ENCODE measurements around the gene SHISA6.
"Not testable (repeated sequence)": the region's sequence is repeated elsewhere in the genome, so short reads cannot be mapped to it uniquely, and the experiment has no call there.

SHISA6 gene

GRCh38 chr17:11304568-11304967 lies 63.6 kb downstream of the SHISA6 start:
- DNase-seq: no peak

- no peak for DNase-seq
These were observed 64.5 kb downstream of the SHISA6 start for GRCh38 chr17:11305524-11305923.

DNA sequence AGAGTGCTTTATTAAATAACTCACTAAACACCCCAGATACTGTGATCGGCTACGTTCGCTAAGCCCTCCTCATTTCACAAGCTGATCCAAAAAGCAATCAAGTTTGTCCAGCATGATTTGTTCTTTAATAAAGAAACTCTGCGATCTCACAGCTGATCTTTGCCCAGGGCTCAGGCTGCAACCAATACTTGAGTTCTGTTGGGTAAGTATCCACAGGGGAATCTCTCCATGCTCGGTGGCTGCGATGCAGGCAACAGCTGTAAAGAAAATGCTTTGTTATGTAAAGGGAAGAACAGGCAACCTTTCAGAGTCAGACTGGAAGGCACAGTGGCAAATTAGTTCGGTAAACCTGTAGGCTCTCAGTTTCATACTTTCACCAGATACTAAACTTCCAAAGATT lies 67.5 kb downstream of the SHISA6 start:
- DNase-seq: no peak

DNA sequence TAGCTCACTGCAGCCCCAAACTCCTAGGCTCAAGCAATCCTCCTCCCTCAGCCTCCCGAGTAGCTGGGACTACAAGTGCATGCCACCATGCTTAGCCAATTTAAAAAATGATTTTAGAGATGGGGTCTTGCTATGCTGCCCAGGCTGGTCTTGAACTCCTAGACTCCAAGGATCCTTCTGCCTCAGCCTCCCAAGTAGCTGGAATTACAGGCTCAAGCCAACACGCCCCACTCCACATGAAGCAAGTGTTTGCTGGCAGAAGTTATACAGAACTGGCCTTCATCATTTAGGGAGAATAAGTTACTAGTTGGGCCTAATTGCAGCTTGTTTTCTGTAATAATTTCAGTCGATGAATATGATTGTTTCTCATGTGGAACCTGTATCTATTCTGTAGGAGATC lies 68.0 kb downstream of the SHISA6 start:
- no peak for DNase-seq

- DNase-seq: no peak
These were observed 68.8 kb downstream of the SHISA6 start for GRCh38 chr17:11309850-11310249.

GRCh38 chr17:11316451-11316850 lies 75.4 kb downstream of the SHISA6 start:
- DNase-seq: not testable (repeated sequence)

- no peak for DNase-seq
These were observed 77.2 kb downstream of the SHISA6 start for GRCh38 chr17:11318207-11318606.

DNA sequence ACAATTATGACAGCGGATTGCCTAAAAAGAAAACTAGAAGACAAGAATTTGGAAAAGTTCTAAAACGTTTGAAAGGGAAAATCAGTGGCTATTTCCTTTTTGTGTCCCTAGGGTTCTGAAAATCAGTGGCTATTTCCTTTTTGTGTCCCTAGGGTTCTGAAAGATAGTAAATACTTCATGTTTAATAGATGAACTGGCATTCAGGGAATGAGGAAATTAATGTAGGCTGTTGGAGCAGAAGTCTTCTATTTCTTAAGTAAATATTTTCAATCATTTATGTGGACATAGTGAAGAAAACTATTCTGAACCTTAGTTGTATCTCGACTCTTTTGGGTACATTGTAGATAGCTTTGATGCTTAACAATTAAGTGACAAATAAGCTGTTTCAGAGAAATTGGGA lies 78.9 kb downstream of the SHISA6 start:
- no peak for DNase-seq

GRCh38 chr17:11324021-11324420 lies 83.0 kb downstream of the SHISA6 start:
- no peak for DNase-seq

DNA sequence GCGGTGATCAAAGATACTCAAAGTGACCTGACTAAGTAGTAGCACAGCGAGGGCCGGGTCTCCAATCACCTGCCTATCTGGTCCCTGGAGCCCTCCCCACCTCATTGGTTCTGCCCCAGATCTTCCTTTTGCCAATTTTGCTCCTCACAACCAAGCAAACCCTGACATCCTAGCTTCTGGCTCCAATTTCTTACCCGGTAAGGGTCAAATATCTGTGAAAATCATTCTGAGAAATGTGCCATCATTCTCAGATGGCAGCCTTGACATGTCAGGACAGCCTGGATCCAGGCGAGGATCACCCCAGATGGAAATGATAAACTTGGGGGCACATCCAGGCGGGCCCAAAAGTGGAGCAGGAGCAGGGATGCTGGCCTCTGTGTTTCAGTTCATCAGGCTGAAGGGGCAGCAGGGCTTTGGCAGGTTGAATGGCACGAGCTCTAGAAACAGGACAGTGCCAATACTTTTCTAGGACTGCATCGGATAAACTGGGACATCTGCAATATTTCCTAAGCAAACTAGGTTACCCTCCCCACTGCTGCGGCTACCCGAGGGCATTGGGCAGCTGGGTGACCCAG lies 83.9 kb downstream of the SHISA6 start:
- no peak for DNase-seq

GRCh38 chr17:11326492-11326891 lies 85.5 kb downstream of the SHISA6 start:
- no peak for DNase-seq

GRCh38 chr17:11328770-11329169 lies 87.8 kb downstream of the SHISA6 start:
- no peak for DNase-seq

GRCh38 chr17:11330006-11330405 lies 89.0 kb downstream of the SHISA6 start:
- no peak for DNase-seq

GRCh38 chr17:11330826-11331225 lies 89.8 kb downstream of the SHISA6 start:
- DNase-seq: no peak

DNA sequence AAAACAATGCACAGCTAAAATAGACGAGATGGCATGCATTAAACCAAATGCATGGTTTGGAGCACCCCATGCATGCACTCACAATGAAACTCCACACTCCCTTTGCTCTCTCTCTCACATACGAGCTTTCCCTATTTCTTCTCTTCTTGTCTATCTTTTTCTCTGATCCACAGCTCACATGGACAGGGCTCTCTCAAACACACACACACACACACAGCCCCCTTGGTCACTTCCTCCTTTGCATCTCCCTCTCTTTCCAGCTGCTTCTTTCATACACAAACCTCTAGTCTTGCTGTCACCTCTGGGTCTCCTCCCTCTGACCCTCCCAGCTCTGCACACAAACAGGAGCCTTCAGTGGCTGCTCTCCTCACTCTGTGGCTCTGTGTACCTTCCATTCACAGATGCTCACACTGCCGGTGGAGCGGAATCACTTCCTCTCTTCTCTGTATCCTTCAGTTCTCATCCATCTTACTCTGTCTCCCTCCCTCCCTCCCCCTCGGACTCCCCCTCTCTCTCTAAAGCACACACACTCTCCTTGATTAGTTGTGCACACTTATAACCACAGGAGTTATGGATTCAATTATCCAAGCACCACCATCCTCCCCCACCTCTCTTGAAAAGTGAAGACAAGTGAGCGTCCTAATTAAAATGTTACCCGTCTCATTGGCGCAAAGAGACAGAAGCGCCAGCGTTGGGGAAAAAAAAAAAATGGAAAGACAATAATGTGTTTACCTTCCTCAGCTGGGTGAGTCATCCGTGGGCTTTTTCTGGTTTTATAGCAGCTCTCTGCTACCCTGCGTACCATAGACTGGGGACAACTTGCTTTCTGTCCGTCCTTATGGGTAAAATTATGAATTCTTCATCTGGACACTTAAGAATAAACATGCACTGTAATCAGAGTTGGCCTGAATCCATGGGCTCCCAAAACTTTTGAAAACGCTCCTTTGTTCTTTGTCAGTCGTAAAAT lies 90.8 kb downstream of the SHISA6 start:
- DNase-seq: no peak

GRCh38 chr17:11332706-11333105 lies 91.7 kb downstream of the SHISA6 start:
- DNase-seq: no peak

GRCh38 chr17:11334493-11334892 lies 93.5 kb downstream of the SHISA6 start:
- DNase-seq: no peak

GRCh38 chr17:11336290-11336689 lies 95.3 kb downstream of the SHISA6 start:
- no peak for DNase-seq

DNA sequence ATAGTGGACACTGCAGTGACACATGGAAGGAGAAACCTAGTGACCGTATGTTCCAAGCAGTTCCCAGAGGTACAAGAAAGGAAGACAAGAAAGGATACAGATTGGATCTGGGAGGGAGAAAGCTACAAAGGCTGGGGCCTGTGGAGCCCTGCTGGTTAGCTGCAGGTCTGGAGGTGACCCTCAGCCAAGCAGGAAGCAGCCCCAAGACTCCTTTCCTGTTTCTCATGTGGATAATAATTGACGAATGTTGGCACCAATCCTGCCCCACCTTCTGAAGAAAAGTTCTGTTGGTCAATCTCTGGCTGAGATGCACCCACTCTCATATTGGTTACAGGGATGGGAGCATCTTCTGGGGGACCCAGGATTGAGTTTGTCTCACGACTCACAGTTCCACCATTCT lies 99.8 kb downstream of the SHISA6 start:
- DNase-seq: no peak

DNA sequence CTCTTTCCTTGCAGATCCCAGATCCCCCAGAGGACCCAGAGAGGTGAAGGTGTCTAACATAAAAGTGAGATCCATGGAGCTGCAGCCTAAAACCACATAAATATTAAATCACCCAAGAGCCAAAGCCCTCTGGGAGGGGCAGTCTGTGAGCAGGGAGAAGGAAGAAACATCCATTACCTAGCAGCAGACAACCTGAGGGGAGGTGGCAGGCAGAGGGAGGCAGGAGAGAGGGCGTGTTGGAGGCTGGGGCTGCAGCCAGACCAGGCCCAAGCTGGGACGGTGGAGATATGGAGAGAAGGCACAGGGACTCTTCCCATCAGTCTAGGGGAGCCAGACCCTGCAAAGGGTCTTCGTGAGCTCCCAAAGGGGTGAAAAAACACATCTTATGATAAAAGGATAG lies 101.1 kb downstream of the SHISA6 start:
- no peak for DNase-seq

DNA sequence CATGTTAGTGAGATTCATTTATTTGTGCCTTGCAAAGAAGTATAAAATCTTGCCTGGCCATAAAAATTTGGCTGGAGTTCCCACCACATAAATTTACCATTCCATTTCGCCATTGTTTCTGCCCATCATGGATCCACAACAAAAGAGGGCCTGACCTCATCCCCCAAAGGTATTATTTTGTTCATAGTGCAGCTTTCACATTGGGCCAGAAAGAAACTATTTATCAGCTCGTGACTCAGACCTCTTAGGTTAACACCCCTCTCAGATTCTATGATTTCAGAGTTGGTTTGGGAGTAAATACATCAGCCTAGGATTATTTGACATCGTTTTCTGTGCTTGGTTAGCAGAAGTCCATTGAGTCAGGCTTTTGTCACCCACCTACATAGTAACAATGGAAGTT lies 108.1 kb downstream of the SHISA6 start:
- no peak for DNase-seq

DNA sequence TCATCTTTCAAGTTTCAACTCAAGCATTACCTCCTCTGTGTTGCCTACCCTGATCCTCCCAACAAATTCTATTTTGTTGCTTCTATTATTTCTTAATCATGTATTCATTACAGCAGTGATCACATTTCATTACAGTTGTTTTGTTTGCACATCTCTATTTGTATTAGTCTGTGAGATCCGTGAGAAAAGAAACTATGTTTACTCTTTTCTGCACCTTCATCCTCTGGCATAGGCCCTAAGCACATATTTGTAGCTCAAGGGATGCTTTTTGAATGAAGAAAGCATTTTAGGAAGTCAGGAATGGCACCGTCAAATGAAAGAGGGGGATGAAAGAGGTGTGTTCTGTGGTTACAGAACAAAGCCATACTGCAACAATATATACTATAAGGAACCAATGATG lies 110.5 kb downstream of the SHISA6 start:
- DNase-seq: no peak

- no peak for DNase-seq
These were observed 112.6 kb downstream of the SHISA6 start for GRCh38 chr17:11353601-11354000.

GRCh38 chr17:11356371-11356770 lies 115.4 kb downstream of the SHISA6 start:
- no peak for DNase-seq
